PC-3 (cell line): ENCODE data around the gene COX10.

Experiments
- EZH2 ChIP-seq: fragments of 300-600 bp; sonication (generic); IDR thresholded peaks from one replicate; pipeline ENCODE4 v1.6.1; 2017; ENCODE audit warnings: antibody characterized with exemption, mild to moderate bottlenecking, low read length; ENCODE audit not compliant: unreplicated experiment
- TF ChIP-seq, protein P1 (sequence below): fragments of 300-600 bp; sonication (generic); conservative IDR thresholded peaks from 2 replicates; pipeline ENCODE4 v1.5.1; 2017; ENCODE audit warnings: antibody characterized with exemption, low read depth, mild to moderate bottlenecking, low read length

DNA sequence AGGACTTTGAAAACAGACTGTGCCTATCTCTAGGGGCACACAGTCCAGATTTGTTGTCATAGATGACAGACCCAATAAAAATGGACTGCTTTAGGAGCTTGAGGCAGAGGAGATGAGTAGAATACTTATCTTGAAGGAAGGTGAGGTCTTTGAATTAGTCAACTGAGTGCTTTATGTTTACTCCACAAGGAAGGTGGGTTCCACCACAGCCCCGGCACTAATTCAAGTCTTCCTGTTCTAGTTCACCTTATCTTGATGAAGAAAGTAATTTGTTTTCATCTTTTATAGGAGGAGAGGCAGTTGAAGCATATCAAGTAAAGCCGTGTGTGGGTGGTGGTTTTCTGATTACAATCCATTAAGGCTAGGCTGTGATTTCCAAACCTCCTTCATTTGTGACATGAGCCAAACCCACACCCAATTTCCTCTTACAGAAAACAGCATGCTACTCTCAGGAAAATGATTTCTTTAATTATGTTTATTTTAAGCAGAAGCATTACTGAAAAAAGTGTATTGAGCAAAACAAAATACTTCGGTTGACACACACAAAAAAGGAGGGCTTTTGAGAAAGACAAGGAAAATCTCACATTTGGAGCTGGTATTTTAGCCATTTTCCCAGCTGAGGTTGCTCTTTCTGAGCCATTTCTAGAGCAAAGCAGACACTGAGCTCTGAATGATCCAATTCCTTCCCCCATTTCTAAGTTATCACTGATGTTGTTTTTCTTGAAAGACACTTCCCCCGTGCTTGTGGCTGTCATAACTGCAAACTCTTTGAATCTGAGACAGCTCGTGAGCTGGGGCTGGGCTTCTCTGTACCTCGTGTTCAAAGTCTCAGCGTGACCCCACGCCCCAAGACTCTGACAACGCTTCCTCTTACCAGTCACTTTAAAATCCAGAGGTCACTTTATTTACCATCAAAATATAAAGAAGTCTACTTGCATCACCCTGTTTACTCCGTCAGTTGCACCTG is 132.0 kb downstream of the COX10 start:
- no peak for TF ChIP-seq EZH2
- TF ChIP-seq, protein P1, sequence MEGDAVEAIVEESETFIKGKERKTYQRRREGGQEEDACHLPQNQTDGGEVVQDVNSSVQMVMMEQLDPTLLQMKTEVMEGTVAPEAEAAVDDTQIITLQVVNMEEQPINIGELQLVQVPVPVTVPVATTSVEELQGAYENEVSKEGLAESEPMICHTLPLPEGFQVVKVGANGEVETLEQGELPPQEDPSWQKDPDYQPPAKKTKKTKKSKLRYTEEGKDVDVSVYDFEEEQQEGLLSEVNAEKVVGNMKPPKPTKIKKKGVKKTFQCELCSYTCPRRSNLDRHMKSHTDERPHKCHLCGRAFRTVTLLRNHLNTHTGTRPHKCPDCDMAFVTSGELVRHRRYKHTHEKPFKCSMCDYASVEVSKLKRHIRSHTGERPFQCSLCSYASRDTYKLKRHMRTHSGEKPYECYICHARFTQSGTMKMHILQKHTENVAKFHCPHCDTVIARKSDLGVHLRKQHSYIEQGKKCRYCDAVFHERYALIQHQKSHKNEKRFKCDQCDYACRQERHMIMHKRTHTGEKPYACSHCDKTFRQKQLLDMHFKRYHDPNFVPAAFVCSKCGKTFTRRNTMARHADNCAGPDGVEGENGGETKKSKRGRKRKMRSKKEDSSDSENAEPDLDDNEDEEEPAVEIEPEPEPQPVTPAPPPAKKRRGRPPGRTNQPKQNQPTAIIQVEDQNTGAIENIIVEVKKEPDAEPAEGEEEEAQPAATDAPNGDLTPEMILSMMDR, result no peak
